ENCODE measurements around the gene RAB3IP.
"Not testable (repeated sequence)": the region's sequence is repeated elsewhere in the genome, so short reads cannot be mapped to it uniquely, and the experiment has no call there.

RAB3IP gene

DNA sequence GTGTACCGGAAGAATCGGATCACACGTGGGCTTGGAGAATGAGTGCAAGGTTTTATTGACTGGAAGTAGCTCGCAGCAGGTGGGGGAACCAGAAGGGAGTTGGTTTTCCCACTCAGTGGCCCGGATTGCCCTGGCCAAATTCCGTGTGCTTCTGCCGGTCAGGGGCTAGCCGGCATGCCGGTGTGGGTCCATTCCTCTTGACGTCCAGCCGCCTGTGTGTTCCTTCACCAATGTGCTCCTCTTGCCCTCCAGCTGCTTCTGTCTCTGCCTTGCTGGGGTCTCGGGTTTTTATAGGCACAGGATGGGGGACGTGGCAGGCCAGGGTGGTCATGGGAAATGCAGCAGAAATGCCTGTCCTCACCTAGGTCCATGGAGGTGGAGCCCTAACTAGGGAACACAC lies 97.4 kb downstream of the RAB3IP start:
- no peak for DNase-seq

DNA sequence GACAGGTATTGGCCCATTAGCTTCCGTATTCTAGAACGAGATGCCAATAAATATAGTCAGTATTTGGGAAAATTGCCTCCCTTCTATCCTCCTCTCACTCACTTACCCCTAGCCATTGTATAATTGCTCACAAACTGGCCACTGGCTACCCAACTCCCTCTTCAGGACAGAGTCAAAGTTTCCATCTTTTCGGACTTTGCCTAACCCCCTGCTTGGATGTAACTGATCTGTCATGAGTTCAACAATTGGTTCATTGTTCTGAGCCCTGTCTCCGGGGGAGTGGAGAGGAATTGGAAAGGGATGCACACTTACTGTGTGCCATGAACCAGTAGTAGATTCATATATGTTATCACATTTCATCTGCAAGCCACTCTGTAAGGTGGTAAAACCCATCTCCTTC lies 98.5 kb downstream of the RAB3IP start:
- no peak for DNase-seq

DNA sequence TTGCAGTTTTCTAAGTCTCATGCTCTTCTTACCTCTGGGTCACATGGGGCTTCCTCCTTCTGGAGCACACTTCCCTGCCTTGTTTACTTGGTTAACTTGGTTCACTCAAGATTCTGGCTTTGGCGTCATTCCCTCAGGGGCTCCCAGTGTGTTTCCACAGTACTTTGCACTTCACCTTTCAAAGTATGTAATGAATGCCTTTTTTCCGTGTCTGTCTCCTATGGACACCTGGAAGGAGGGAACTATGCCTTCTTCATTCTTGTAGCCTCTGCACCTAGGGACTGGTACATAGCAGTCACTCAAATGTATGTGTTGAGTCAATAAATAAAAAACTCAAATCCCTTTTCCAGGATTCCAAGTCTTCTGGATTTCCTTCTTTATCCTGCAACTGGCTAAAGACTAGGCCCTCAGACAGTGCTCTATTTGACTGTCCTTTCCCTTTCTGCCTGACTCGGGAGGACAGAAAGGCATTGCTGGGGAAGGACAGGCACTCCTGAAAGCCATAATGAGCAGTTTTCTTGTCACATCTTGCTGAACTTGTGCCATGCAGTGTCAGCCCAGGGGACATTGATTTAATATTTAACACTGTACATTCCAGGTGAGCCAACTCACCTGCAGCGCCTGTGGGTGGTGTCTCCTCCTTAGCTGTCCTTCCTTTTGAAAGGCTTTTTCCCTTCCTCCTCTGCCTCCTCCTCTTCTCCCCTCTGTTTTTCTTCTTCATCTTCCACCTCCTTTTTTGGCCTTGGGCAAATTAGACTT lies 99.2 kb downstream of the RAB3IP start:
- no peak for DNase-seq

DNA sequence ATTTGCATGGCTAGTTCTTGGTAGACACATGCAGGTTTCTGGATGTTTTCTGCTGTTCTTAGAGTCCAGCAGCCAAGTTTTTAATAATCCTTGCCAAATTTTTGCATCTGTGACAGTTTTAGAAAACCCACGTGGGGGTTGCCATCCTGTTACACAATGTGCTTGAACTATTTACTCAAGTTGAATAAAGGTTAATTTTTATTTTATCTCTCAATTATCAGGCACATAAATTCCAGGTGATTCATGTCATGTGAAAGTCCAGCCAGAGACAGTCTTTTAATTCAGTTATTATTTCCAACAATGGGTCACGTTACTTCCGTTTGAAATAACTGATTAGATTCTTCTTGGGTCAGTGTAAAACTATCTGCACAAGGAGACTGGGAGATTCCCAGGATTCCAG lies 102.1 kb downstream of the RAB3IP start:
- no peak for DNase-seq

DNA sequence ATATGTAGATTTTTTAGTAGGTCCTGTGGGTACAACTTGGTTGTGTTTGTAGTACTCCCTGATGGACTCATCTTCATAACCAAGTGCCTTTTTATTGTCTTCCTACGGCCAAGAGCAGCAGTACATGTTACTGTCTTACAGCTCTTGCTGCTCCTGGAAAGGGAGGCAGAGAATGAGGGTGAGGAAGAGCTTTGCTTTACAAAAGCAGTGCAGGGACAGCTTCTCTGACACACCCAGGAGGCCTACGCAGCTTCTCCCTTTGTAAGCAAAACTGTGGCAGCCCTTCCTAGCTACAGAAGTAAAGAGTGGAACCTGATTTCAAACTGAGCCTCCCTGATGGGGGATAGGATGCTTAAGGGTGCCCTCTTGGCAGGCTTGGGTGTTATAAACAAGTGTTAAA lies 104.9 kb downstream of the RAB3IP start:
- DNase-seq, result no peak

DNA sequence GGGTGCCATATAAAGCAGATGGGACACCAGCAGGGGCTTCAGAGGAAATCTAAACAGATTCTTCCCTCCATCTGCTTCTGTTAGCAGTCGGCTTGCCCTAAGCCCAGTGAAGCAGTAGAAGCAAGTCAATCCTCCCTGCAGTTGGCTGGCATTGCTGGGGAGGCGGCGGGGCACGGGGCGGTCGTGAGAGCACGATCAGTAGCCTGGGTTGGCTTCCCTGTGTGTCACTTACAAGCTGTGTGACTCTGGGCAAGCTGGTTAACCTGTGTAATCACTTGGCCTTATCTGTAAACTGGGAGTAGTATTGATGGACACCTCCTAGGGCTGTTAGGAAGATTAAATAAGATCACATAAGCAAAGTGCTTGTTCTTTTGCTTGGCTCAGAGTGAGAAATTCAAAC lies 105.8 kb downstream of the RAB3IP start:
- no peak for DNase-seq

DNA sequence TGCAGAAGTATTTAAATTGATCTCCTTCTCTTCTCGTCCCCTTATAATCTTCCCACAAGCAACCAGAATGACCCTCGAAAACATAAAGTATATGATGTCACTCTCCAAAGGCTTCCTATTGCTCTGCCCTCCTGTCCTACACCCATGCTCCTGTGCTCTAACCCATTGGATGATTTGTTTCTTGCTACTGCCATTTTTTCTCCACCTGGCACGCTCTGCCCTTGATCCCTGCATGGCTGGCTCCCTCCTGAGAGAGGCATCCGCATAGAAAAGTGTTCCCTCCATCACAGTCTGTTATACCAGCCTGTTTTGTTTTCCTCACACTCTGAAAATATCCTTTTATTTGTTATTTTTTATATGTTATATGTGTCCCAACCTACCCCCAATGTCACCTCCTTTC lies 106.2 kb downstream of the RAB3IP start:
- DNase-seq, result no peak

DNA sequence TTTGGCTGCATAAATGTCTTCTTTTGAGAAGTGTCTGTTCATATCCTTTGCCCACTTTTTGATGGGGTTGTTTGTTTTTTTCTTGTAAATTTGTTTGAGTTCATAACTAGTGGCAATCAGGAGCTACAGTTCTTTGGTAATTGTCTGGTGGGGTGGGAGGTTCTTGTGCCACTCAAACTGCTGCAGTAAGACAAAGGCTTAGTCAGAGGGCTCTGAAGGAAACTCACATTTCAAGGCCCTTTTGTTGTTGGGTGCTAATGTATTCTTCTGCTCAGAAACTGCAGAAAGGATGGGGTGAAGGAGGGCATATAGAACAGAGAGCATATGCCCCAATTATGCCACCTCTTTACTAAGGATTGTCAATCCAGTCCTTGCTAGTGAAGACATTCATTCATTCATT lies 108.3 kb downstream of the RAB3IP start:
- DNase-seq, result no peak

DNA sequence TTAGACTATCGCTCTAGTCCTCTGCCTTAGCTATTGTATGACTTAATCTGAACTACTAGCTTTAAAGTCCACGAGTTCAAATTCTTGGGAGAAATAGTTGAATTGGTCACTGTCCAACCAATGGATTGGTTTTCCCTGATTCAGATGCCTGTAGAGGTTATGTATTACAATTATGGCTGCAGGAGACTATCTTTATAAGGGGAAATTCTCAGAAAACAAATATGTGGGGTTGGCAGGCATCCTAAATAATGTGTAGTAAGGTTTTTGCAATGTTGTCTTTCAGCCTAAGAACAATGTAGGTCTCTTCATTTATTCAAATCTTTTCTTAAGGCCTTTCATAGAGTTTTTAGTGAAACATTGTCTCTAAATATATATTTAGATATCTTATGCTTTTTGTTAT lies 113.3 kb downstream of the RAB3IP start:
- peak; percentile 70 for DNase-seq

DNA sequence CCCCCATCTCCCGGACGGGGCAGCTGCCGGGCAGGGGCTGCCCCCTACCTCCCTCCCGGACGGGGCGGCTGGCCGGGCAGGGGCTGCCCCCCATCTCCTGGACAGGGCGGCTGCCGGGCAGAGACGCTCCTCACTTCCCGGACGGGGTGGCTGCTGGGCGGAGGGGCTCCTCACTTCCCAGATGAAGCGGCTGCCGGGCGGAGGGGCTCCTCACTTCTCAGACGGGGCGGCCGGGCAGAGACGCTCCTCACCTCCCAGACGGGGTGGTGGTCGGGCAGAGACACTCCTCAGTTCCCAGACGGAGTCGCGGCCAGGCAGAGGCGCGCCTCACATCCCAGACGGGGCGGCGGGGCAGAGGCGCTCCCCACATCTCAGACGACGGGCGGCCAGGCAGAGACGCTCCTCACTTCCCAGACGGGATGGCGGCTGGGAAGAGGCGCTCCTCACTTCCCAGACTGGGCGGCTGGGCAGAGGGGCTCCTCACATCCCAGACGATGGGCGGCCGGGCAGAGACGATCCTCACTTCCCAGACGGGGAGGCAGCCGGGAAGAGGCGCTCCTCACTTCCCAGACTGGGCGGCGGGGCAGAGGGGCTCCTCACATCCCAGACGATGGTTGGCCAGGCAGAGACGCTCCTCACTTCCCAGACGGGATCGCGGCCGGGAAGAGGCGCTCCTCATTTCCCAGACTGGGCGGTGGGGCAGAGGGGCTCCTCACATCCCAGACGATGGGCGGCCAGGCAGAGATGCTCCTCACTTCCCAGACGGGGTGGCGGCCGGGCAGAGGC lies 114.7 kb downstream of the RAB3IP start:
- not testable (repeated sequence) for DNase-seq

DNA sequence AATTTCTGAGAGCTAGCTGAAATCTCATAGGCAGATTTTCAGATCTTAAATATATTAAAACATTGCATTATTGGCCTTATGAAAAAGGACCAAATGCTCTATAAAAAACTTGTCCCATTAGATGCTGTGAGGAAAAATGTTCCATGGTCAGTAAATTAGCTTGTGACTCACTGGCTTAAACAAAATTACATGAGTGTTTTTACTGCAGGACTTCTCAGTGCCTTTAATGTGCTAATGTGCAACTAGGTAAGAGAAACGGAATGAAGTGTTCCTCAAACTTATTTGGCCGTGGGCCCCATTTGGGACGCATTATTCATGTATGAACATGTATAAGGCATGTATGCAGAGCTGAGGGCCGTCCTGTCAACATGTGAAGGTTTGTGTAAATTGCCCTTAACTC lies 128.0 kb downstream of the RAB3IP start:
- DNase-seq, result no peak

DNA sequence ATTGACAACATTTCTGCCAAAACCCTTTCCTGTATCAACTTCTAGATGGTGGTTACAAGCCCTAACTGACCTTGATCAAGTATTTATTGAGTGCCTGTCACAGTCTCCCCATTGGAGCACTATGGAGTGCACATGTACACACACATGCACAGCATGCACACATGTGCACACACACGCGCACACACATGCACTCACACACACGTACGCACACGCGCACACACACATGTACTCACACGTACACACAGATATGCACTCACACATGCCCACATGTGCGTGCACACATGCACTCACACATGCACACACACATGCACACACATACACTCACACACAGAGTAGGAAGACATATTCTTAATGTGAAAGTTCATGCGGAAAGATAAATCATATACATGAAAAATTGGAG lies 130.0 kb downstream of the RAB3IP start:
- DNase-seq, result no peak

DNA sequence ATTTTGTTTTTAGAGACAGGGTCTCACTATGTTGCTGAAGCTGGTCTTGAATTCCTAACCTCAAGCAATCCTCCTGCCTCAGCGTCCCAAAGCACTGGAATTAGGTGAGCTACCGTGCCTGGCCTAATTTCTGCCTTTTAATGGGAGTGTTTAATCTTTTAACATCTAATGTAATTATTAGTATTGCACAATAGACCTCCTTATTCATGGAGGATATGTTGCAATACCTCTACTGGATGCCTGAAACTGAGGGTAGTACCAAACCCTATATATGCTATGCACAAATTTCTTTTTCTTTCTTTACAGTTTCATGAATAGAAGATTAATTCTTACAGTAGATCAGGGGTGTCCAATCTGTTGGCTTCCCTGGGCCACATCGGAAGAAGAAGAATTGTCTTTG lies 134.1 kb downstream of the RAB3IP start:
- DNase-seq, result no peak
